ENCODE measurements around the gene CCR5AS.
"Not testable (repeated sequence)": the region's sequence is repeated elsewhere in the genome, so short reads cannot be mapped to it uniquely, and the experiment has no call there.

Gene CCR5AS

DNA sequence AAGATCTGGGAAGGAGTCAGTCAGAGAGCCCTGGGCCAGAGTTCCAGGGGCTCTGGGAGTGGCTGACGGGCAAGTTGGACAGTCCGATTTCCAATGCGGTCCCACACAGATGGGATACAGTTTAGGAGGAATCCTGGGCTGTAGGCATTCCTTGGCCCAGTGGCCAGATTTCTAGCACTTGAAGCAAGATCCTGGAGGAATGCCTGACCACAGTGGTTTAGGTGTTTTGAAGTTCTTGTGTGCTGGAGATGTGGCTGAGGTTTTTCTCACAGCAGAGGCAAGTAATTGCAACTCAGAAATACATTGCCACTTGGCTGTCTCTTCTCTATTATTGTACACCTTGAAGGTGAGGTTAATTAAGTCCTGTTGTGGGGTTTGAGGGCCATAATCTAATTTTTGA is 76.2 kb downstream of the CCR5AS start:
- H3K23ac ChIP-seq (ENCODE audit: insufficient read length); H3K9ac ChIP-seq (replicated peaks in 1 of 4; ENCODE audit: extremely low read depth in 1 of 4, low read depth in 3 of 4, low read length in 3 of 4); H3K14ac ChIP-seq (ENCODE audit: insufficient read length); H4K91ac ChIP-seq (replicated peaks; ENCODE audit: insufficient read length, low read length); H3K4me2 ChIP-seq (ENCODE audit: insufficient read depth in 1 of 2, low read depth in 2 of 2, low read length in 2 of 2); H3K9me3 ChIP-seq (ENCODE audit: insufficient read depth in 2 of 2, low read depth in 1 of 2, low read length in 1 of 2); H2BK5ac ChIP-seq (ENCODE audit: low read depth, low read length); H3K23me2 ChIP-seq (ENCODE audit: low read depth, low read length); H3K36me3 ChIP-seq (ENCODE audit: control insufficient read depth in 2 of 4, insufficient read depth in 4 of 4, low read length in 3 of 4); H2BK15ac ChIP-seq (ENCODE audit: low read length); H2AK5ac ChIP-seq (ENCODE audit: low read depth, low read length); POLR2A ChIA-PET (ENCODE audit: partially characterized antibody); H3K79me2 ChIP-seq (ENCODE audit: control insufficient read depth in 1 of 2, insufficient read depth in 2 of 2, low read length in 2 of 2); H2BK120ac ChIP-seq (replicated peaks; ENCODE audit: low read depth, low read length); FAIRE-seq; CTCF ChIA-PET (ENCODE audit: partially characterized antibody); H4K5ac ChIP-seq (ENCODE audit: insufficient read length, low read depth, low read length); H3K79me1 ChIP-seq (ENCODE audit: low read depth, low read length); H4K8ac ChIP-seq (ENCODE audit: extremely low read depth, insufficient read depth, low read length); H2AFZ ChIP-seq (ENCODE audit: low read length); H3K27ac ChIP-seq (ENCODE audit: low read depth, low read length); H3K4me3 ChIP-seq (ENCODE audit: extremely low read depth in 1 of 4, insufficient read depth in 2 of 4, low read depth in 3 of 4, low read length in 4 of 4); H2BK12ac ChIP-seq (ENCODE audit: low read depth, low read length); DNase-seq (ENCODE audit: low read depth in 1 of 2, low spot score in 2 of 2); H3K56ac ChIP-seq (replicated peaks; ENCODE audit: insufficient read length, low read depth, low read length); H4K20me1 ChIP-seq (replicated peaks in 1 of 2; ENCODE audit: control insufficient read depth in 1 of 2, insufficient read depth in 2 of 2, low read length in 2 of 2); H3K27me3 ChIP-seq (replicated peaks in 1 of 4; ENCODE audit: control insufficient read depth in 3 of 4, extremely low read depth in 1 of 4, insufficient read depth in 3 of 4, low read length in 3 of 4); H3K18ac ChIP-seq (ENCODE audit: extremely low read depth, low read length); H3K4me1 ChIP-seq (replicated peaks in 1 of 4; ENCODE audit: control insufficient read depth in 3 of 4, insufficient read depth in 4 of 4, low read length in 3 of 4); H3K4ac ChIP-seq (replicated peaks; ENCODE audit: insufficient read length, low read depth, low read length); H2BK20ac ChIP-seq (ENCODE audit: low read length): not testable (repeated sequence)
- 100% methylated on average over 3 of the region's 3 CpGs; no CpG with 5 or more reads in 1 of the 2 experiments for WGBS, 2 experiments (ENCODE audit: extremely low coverage in 1 of 2, insufficient coverage in 1 of 2, insufficient read length in 1 of 2, insufficient replicate concordance in 2 of 2, low coverage in 1 of 2, low lambda C conversion rate in 2 of 2, missing lambda C conversion rate in 1 of 2)
